Trophoblast cell (in vitro differentiated cells and primary cell): ENCODE results near the gene LYRM2.
"Not testable (repeated sequence)": the region's sequence is repeated elsewhere in the genome, so short reads cannot be mapped to it uniquely, and the experiment has no call there.

Source experiments
- DNase-seq, 2 donors: peaks; one replicate each; pipeline ENCODE4 v3.0.0-alpha.2; 2016
- H2AFZ ChIP-seq: 2 replicates; pipeline ENCODE4 v1.6.1; 2013; ENCODE audit warnings: low read length, moderate library complexity, mild to moderate bottlenecking; ENCODE audit not compliant: insufficient read depth, poor library complexity
- H2AK5ac ChIP-seq: 2 replicates; pipeline ENCODE4 v1.6.1; 2013; ENCODE audit warnings: mild to moderate bottlenecking, low read length
- H2BK120ac ChIP-seq: 2 replicates; pipeline ENCODE4 v1.6.1; 2013; ENCODE audit warnings: low read length, mild to moderate bottlenecking, moderate library complexity; ENCODE audit not compliant: insufficient read depth, poor library complexity
- H2BK12ac ChIP-seq: 2 replicates; pipeline ENCODE4 v1.6.1; 2013; ENCODE audit warnings: mild to moderate bottlenecking, low read length, moderate library complexity
- H2BK5ac ChIP-seq: 2 replicates; pipeline ENCODE4 v1.6.1; 2013; ENCODE audit warnings: low read length, low read depth, moderate library complexity, mild to moderate bottlenecking; ENCODE audit not compliant: poor library complexity
- H3K14ac ChIP-seq: 2 replicates; pipeline ENCODE4 v1.6.1; 2013; ENCODE audit warnings: mild to moderate bottlenecking, low read length
- H3K18ac ChIP-seq: 2 replicates; pipeline ENCODE4 v1.6.1; 2013; ENCODE audit warnings: mild to moderate bottlenecking, low read length
- H3K23ac ChIP-seq: 2 replicates; pipeline ENCODE4 v1.6.1; 2013; ENCODE audit warnings: low read length
- H3K27ac ChIP-seq: 2 replicates; pipeline ENCODE4 v1.5.1; 2013; ENCODE audit warnings: low read depth, mild to moderate bottlenecking, inconsistent platforms, low read length, moderate library complexity
- H3K27me3 ChIP-seq: 2 replicates; pipeline ENCODE4 v1.6.1; 2013; ENCODE audit warnings: inconsistent platforms, mild to moderate bottlenecking, low read length, moderate library complexity; ENCODE audit not compliant: insufficient read depth
- H3K36me3 ChIP-seq, 2 experiments: 1 replicate in 1 of 2; 2 replicates in 1 of 2; pipeline ENCODE4 v1.6.1; 2013; ENCODE audit warnings: low read length in 2 of 2, mild to moderate bottlenecking in 2 of 2, moderate library complexity in 1 of 2; ENCODE audit not compliant: insufficient read depth in 2 of 2, control insufficient read depth in 1 of 2
- H3K4ac ChIP-seq: 2 replicates; pipeline ENCODE4 v1.6.1; 2013; ENCODE audit warnings: low read depth, mild to moderate bottlenecking, low read length, moderate library complexity
- H3K4me1 ChIP-seq, 2 experiments: 1 replicate in 1 of 2; 2 replicates in 1 of 2; pipeline ENCODE4 v1.6.1; 2013; ENCODE audit warnings: low read length in 2 of 2, mild to moderate bottlenecking in 2 of 2, moderate library complexity in 1 of 2; ENCODE audit not compliant: insufficient read depth in 2 of 2, control insufficient read depth in 1 of 2
- H3K4me2 ChIP-seq: 2 replicates; pipeline ENCODE4 v1.6.1; 2013; ENCODE audit warnings: inconsistent platforms, mild to moderate bottlenecking, low read length, moderate library complexity
- H3K4me3 ChIP-seq: 2 replicates; pipeline ENCODE4 v1.5.1; 2013; ENCODE audit warnings: mild to moderate bottlenecking, low read depth, low read length, inconsistent platforms
- H3K79me1 ChIP-seq: one replicate; pipeline ENCODE4 v1.6.1; 2013; ENCODE audit warnings: low read length
- H3K79me2 ChIP-seq: 2 replicates; pipeline ENCODE4 v1.6.1; 2013; ENCODE audit warnings: low read length, mild to moderate bottlenecking; ENCODE audit not compliant: control insufficient read depth, insufficient read depth, poor library complexity
- H3K9ac ChIP-seq: 2 replicates; pipeline ENCODE4 v1.6.1; 2013; ENCODE audit warnings: mild to moderate bottlenecking, low read length
- H3K9me3 ChIP-seq: 2 replicates; pipeline ENCODE4 v1.6.1; 2013; ENCODE audit warnings: low read depth, mild to moderate bottlenecking, control low read depth, inconsistent platforms, low read length; ENCODE audit not compliant: insufficient read depth
- H4K12ac ChIP-seq: 2 replicates; pipeline ENCODE4 v1.6.1; 2013; ENCODE audit warnings: low read depth, mild to moderate bottlenecking, low read length, moderate library complexity
- H4K8ac ChIP-seq: 2 replicates; pipeline ENCODE4 v1.6.1; 2013; ENCODE audit warnings: low read depth, mild to moderate bottlenecking, low read length, moderate library complexity
- H4K91ac ChIP-seq: one replicate; pipeline ENCODE4 v1.6.1; 2013; ENCODE audit warnings: low read depth, mild to moderate bottlenecking, low read length, moderate library complexity
- WGBS: extraction: QIAGEN DNeasy Blood & Tissue Kit; methylation state at CpG from one replicate; pipeline ENCODE4 v1.1.7; 2013; ENCODE audit warnings: missing lambda C conversion rate; ENCODE audit not compliant: insufficient read length, insufficient coverage; ENCODE audit errors: extremely low coverage; 5-methylcytosine and 5-hydroxymethylcytosine counted together

Gene LYRM2

GRCh38 chr6:89644864-89645263, 6.3 kb upstream of the LYRM2 start:
- H3K4me2 ChIP-seq, result no peak overlapping the region
- H3K27me3 ChIP-seq, result no peaks in the 10 kb centered on the region
- no peak overlapping the region for H2BK120ac ChIP-seq
- no peak overlapping the region for H4K91ac ChIP-seq
- no peak overlapping the region for H3K14ac ChIP-seq
- H4K12ac ChIP-seq, result no peak overlapping the region
- no peak overlapping the region for H2BK5ac ChIP-seq
- no peak overlapping the region for H4K8ac ChIP-seq
- no peak overlapping the region for H3K9ac ChIP-seq
- H3K23ac ChIP-seq, result no peak overlapping the region
- no peaks in the 10 kb centered on the region for H3K79me1 ChIP-seq
- no peaks in the 10 kb centered on the region for H3K4me1 ChIP-seq
- no peak overlapping the region for H3K4ac ChIP-seq
- H2BK12ac ChIP-seq, result no peak overlapping the region
- H2AFZ ChIP-seq, result no peak overlapping the region
- H2AK5ac ChIP-seq, result no peak overlapping the region
- no peak overlapping the region for H3K4me3 ChIP-seq
- peaks cover 10 to 21% of the 10 kb centered on the region in 2 experiments for H3K36me3 ChIP-seq
- no peaks in the 10 kb centered on the region for H3K79me2 ChIP-seq
- no CpG with 5 or more reads among the region's 4 CpGs for WGBS
- H3K9me3 ChIP-seq, result no peaks in the 10 kb centered on the region
- no peak overlapping the region for H3K18ac ChIP-seq
- DNase-seq, result peak; percentile 37 to 69
- H3K27ac ChIP-seq, result no peak overlapping the region

GRCh38 chr6:89643406-89643805, 4.9 kb upstream of the LYRM2 start:
- peaks cover 10 to 21% of the 10 kb centered on the region in 2 experiments for H3K36me3 ChIP-seq
- DNase-seq, result no peak
- H3K79me2 ChIP-seq, result no peaks in the 10 kb centered on the region
- H2AFZ ChIP-seq, result no peak overlapping the region
- H2BK12ac ChIP-seq, result no peak overlapping the region
- H3K18ac ChIP-seq, result no peak overlapping the region
- H4K8ac ChIP-seq, result no peak overlapping the region
- H3K27ac ChIP-seq, result no peak overlapping the region
- no peak overlapping the region for H3K4me2 ChIP-seq
- no peaks in the 10 kb centered on the region for H3K9me3 ChIP-seq
- peaks cover 2% of the 10 kb centered on the region for H3K79me1 ChIP-seq
- H4K91ac ChIP-seq, result no peak overlapping the region
- no peak overlapping the region for H3K9ac ChIP-seq
- H2AK5ac ChIP-seq, result no peak overlapping the region
- H3K27me3 ChIP-seq, result no peaks in the 10 kb centered on the region
- H2BK120ac ChIP-seq, result no peak overlapping the region
- no peaks in the 10 kb centered on the region for H3K4me1 ChIP-seq
- no peak overlapping the region for H2BK5ac ChIP-seq
- no peak overlapping the region for H3K4ac ChIP-seq
- H3K23ac ChIP-seq, result no peak overlapping the region
- WGBS, result no CpG with 5 or more reads among the region's 3 CpGs
- H4K12ac ChIP-seq, result no peak overlapping the region
- no peak overlapping the region for H3K14ac ChIP-seq
- H3K4me3 ChIP-seq, result no peak overlapping the region

DNA sequence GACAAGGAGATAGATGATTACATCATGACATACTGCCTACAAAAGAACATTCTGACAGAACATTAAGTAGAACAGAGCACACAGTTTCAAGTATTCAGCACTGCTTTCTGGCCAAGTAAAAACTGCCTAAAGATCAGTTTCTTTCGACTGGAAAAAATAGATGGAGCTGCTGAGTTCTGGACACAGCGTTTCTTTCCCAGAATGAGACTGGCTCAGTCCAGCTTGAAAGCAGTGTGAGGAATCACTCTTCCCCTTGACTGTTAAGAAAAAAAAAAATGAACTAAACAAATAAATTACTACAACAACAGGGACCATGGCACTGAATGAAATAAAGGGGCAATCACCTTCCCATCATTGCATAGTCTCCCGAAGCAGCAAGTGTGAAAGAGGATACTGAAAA, 4.4 kb upstream of the LYRM2 start:
- H3K23ac ChIP-seq, result no peak overlapping the region
- H3K9me3 ChIP-seq, result no peaks in the 10 kb centered on the region
- no CpG with 5 or more reads among the region's 3 CpGs for WGBS
- H2AFZ ChIP-seq, result no peak overlapping the region
- H3K27me3 ChIP-seq, result no peaks in the 10 kb centered on the region
- H3K9ac ChIP-seq, result no peak overlapping the region
- peaks cover 6% of the 10 kb centered on the region for H3K79me1 ChIP-seq
- H3K4me3 ChIP-seq, result no peak overlapping the region
- H2BK120ac ChIP-seq, result no peak overlapping the region
- no peak overlapping the region for H3K18ac ChIP-seq
- H3K79me2 ChIP-seq, result no peaks in the 10 kb centered on the region
- no peak overlapping the region for H4K8ac ChIP-seq
- no peak overlapping the region for H4K12ac ChIP-seq
- no peak overlapping the region for H4K91ac ChIP-seq
- H2BK12ac ChIP-seq, result no peak overlapping the region
- H3K4me2 ChIP-seq, result no peak overlapping the region
- H3K4me1 ChIP-seq, result no peaks in the 10 kb centered on the region
- no peak overlapping the region for H2BK5ac ChIP-seq
- no peak for DNase-seq
- no peak overlapping the region for H3K27ac ChIP-seq
- H3K36me3 ChIP-seq, result peaks cover 10 to 21% of the 10 kb centered on the region in 2 experiments
- H2AK5ac ChIP-seq, result no peak overlapping the region
- no peak overlapping the region for H3K4ac ChIP-seq
- no peak overlapping the region for H3K14ac ChIP-seq

- not testable (repeated sequence) for H2BK5ac ChIP-seq, H3K27ac ChIP-seq
Measured at GRCh38 chr6:89641581-89641980, 3.0 kb upstream of the LYRM2 start.

More at GRCh38 chr6:89641581-89641980, 3.0 kb upstream of the LYRM2 start:
- not testable (repeated sequence) for H3K18ac ChIP-seq, H3K4me1 ChIP-seq, H4K12ac ChIP-seq, H3K4me2 ChIP-seq, H2AFZ ChIP-seq, H2BK120ac ChIP-seq, H4K8ac ChIP-seq, H3K27me3 ChIP-seq, H3K79me1 ChIP-seq, H2AK5ac ChIP-seq, H3K4ac ChIP-seq, DNase-seq, H3K9ac ChIP-seq, H3K4me3 ChIP-seq, H3K9me3 ChIP-seq, H3K14ac ChIP-seq, H3K79me2 ChIP-seq, H3K23ac ChIP-seq, H2BK12ac ChIP-seq, H4K91ac ChIP-seq
- H3K36me3 ChIP-seq, result peaks cover 4 to 14% of the 10 kb centered on the region in 2 experiments
- WGBS, result no CpG with 5 or more reads among the region's 3 CpGs
